Neural progenitor cell (in vitro differentiated cells): ENCODE results near the gene CHFR. TPM values are rescaled to one million over a fixed set of nuclear protein-coding genes. Genes with fewer than 3 reads are reported as not detected.

ENCODE experiments used
- DNase-seq: peaks from one replicate; pipeline ENCODE4 v3.0.0-alpha.2; 2016; ENCODE audit warnings: low spot score
- H2AFZ ChIP-seq: fragments of 200-600 bp; sonication (generic); replicated peaks from 2 replicates; pipeline ENCODE4 v1.6.1; 2016; ENCODE audit warnings: antibody characterized with exemption
- H3F3A ChIP-seq: fragments of 200-600 bp; sonication (generic); 2 replicates; pipeline ENCODE4 v1.6.1; 2016; ENCODE audit warnings: antibody characterized with exemption, low read depth
- H3K27ac ChIP-seq: fragments of 200-600 bp; sonication (generic); 2 replicates; pipeline ENCODE4 v1.5.1; 2016; ENCODE audit warnings: mild to moderate bottlenecking
- H3K27me3 ChIP-seq: fragments of 200-600 bp; sonication (generic); 2 replicates; pipeline ENCODE4 v1.6.1; 2016; ENCODE audit warnings: mild to moderate bottlenecking, moderate library complexity
- H3K36me3 ChIP-seq: fragments of 200-600 bp; sonication (generic); 2 replicates; pipeline ENCODE4 v1.5.1; 2016
- H3K4me1 ChIP-seq: fragments of 200-600 bp; sonication (generic); 2 replicates; pipeline ENCODE4 v1.6.1; 2016; ENCODE audit warnings: mixed run types
- H3K4me2 ChIP-seq: fragments of 200-600 bp; sonication (generic); 2 replicates; pipeline ENCODE4 v1.6.1; 2016
- H3K4me3 ChIP-seq: fragments of 200-600 bp; sonication (generic); 2 replicates; pipeline ENCODE4 v1.5.1; 2016
- H3K79me2 ChIP-seq: fragments of 200-600 bp; sonication (generic); 2 replicates; pipeline ENCODE4 v1.6.1; 2016; ENCODE audit warnings: low read depth
- H3K9ac ChIP-seq: fragments of 200-600 bp; sonication (generic); 2 replicates; pipeline ENCODE4 v1.6.1; 2016
- H3K9me3 ChIP-seq: fragments of 200-600 bp; sonication (generic); 2 replicates; pipeline ENCODE4 v1.5.1; 2016; ENCODE audit warnings: low read depth
- H4K20me1 ChIP-seq: fragments of 200-600 bp; sonication (generic); 2 replicates; pipeline ENCODE4 v1.6.1; 2016; ENCODE audit warnings: low read depth
- H3K27ac Mint-ChIP-seq: 3 replicates; pipeline ENCODE4 v1.8.0; 2021; ENCODE audit warnings: mixed read lengths
- H3K27me3 Mint-ChIP-seq: 2 replicates; pipeline ENCODE4 v1.8.0; 2022; ENCODE audit warnings: low read depth, mild to moderate bottlenecking, inconsistent platforms, moderate library complexity, mixed read lengths; ENCODE audit not compliant: insufficient read depth
- H3K36me3 Mint-ChIP-seq: 3 replicates; pipeline ENCODE4 v1.8.0; 2021; ENCODE audit warnings: mixed read lengths
- H3K4me1 Mint-ChIP-seq: 3 replicates; pipeline ENCODE4 v1.8.0; 2021; ENCODE audit warnings: mixed read lengths
- H3K4me3 Mint-ChIP-seq: 3 replicates; pipeline ENCODE4 v1.8.0; 2021; ENCODE audit warnings: mild to moderate bottlenecking, moderate library complexity, mixed read lengths
- H3K9me3 Mint-ChIP-seq: 3 replicates; pipeline ENCODE4 v1.8.0; 2020; ENCODE audit warnings: mixed read lengths
- CTCF ChIP-seq: fragments of 200-600 bp; sonication (generic); IDR thresholded peaks from 2 replicates; pipeline ENCODE4 v1.5.1; 2017; ENCODE audit warnings: antibody characterized with exemption, mild to moderate bottlenecking
- EZH2 ChIP-seq: fragments of 200-600 bp; sonication (generic); IDR thresholded peaks from 2 replicates; pipeline ENCODE4 v1.6.1; 2017; ENCODE audit warnings: antibody characterized with exemption, mild to moderate bottlenecking, moderate library complexity
- EZH2phosphoT487 ChIP-seq: fragments of 200-600 bp; sonication (generic); IDR thresholded peaks from 2 replicates; pipeline ENCODE4 v1.6.1; 2017; ENCODE audit warnings: antibody characterized with exemption
- total RNA-seq: library from RNA; depleted of rRNA; stranded (reverse); fragments of >200 nt; gene quantifications from 2 replicates; pipeline ENCODE4 v1.2.3, GENCODE V29; 2015; ENCODE audit warnings: low replicate concordance

CHFR gene
- total RNA-seq, 1 donor from 2014 or later, result 25.6 TPM

DNA sequence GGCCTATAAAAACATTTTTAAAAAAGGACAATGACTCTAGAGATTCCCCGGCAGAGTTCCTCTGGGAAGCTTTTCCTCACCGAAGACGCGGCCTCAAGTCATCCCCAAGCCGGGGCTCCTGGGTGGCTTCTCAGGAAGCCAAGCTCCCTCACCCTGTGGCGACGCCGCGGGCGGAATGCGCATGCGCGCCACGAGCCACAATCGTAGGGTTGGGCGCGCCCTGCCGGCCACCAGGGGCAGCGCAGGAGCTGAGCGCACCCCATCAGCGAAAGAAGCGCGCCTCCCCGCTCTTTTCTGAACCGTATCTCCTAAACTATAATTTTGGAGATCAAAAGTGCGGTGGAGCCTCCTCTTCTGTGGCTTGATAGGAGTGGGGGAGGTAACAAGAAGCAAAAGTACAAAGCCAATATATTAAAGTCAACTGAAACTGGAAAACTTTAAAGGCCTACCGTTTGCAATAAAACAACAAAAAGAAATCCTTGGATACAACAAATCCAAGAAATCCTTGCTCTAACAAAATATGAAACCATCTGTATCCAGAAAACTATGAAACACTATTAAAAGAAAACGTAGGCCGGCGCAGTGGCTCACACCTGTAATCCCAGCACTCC is 17.4 kb upstream of the CHFR start:
- peaks cover 24% of the 10 kb centered on the region for H3F3A ChIP-seq
- no peak overlapping the region for H3K4me2 ChIP-seq
- H3K4me3 ChIP-seq, result no peak overlapping the region
- H3K27ac ChIP-seq, result no peak overlapping the region
- no peaks in the 10 kb centered on the region for H3K9me3 ChIP-seq
- H2AFZ ChIP-seq, result peak overlapping the region; percentile 73
- H3K79me2 ChIP-seq, result no peaks in the 10 kb centered on the region
- Mint-ChIP-seq H3K4me3 (no peak overlapping the region), H3K4me1 (no peaks in the 10 kb centered on the region), H3K36me3 (peaks cover 7% of the 10 kb centered on the region), H3K9me3 (peaks cover 41% of the 10 kb centered on the region), H3K27me3 (peaks cover 2% of the 10 kb centered on the region), H3K27ac (no peak overlapping the region)
- peaks cover 4% of the 10 kb centered on the region for H3K4me1 ChIP-seq
- H4K20me1 ChIP-seq, result no peaks in the 10 kb centered on the region
- H3K36me3 ChIP-seq, result no peaks in the 10 kb centered on the region
- DNase-seq, result peak; percentile 90
- H3K9ac ChIP-seq, result no peak overlapping the region
- TF ChIP-seq EZH2, result no peak
- peak; percentile 85 for TF ChIP-seq CTCF
- peaks cover 37% of the 10 kb centered on the region for H3K27me3 ChIP-seq

- no peaks in the 10 kb centered on the region for H3F3A ChIP-seq
- H3K27ac ChIP-seq, result no peak overlapping the region
- H2AFZ ChIP-seq, result no peak overlapping the region
- no peak overlapping the region for H3K4me2 ChIP-seq
- H3K27me3 ChIP-seq, result no peaks in the 10 kb centered on the region
- Mint-ChIP-seq H3K36me3 (peaks cover 3% of the 10 kb centered on the region), H3K4me1 (no peaks in the 10 kb centered on the region), H3K27ac (no peak overlapping the region), H3K4me3 (no peak overlapping the region), H3K27me3 (no peaks in the 10 kb centered on the region), H3K9me3 (peaks cover 27% of the 10 kb centered on the region)
- H3K36me3 ChIP-seq, result no peaks in the 10 kb centered on the region
- no peaks in the 10 kb centered on the region for H3K9me3 ChIP-seq
- H3K4me1 ChIP-seq, result no peaks in the 10 kb centered on the region
- no peaks in the 10 kb centered on the region for H3K79me2 ChIP-seq
- no peaks in the 10 kb centered on the region for H4K20me1 ChIP-seq
- no peak for DNase-seq
- H3K9ac ChIP-seq, result no peak overlapping the region
- H3K4me3 ChIP-seq, result no peak overlapping the region
- no peak for TF ChIP-seq EZH2phosphoT487
- no peak for TF ChIP-seq EZH2
- no peak for TF ChIP-seq CTCF
These were observed 11.6 kb upstream of the CHFR start for GRCh38 chr12:132899033-132899432.

GRCh38 chr12:132888852-132889251 is 1.4 kb upstream of the CHFR start:
- Histone ChIP-seq H3K4me1 (peaks cover 12% of the 10 kb centered on the region), H3K9ac (no peak overlapping the region), H3K27ac (no peak overlapping the region), H3K4me3 (peak overlapping the region; percentile 97), H4K20me1 (no peaks in the 10 kb centered on the region), H3K79me2 (peaks cover 14% of the 10 kb centered on the region), H3K9me3 (no peaks in the 10 kb centered on the region), H3F3A (peaks cover 26% of the 10 kb centered on the region), H3K27me3 (no peaks in the 10 kb centered on the region), H2AFZ (peak overlapping the region; percentile 59), H3K36me3 (no peaks in the 10 kb centered on the region), H3K4me2 (peak overlapping the region; percentile 84)
- TF ChIP-seq EZH2 (no peak), CTCF (no peak), EZH2phosphoT487 (no peak)
- DNase-seq, result peak; percentile 51
- Mint-ChIP-seq H3K36me3 (peaks cover 23% of the 10 kb centered on the region), H3K4me3 (peak overlapping the region; percentile 77), H3K9me3 (peaks cover 57% of the 10 kb centered on the region), H3K4me1 (peaks cover 7% of the 10 kb centered on the region), H3K27me3 (peaks cover 5% of the 10 kb centered on the region), H3K27ac (no peak overlapping the region)
